HEK293 (cell line): ENCODE measurements around the gene DPH2.
A peak's percentile ranks its signal among the peaks of the same experiment; 100 is the strongest.

ENCODE experiments used
- EGR2 ChIP-seq: fragments of 450-650 bp; formaldehyde crosslinking; IDR thresholded peaks from 2 replicates; pipeline ENCODE4 v1.5.1; 2016; ENCODE audit warnings: low read depth, missing biosample characterization, missing genetic modification characterization
- GLIS2 ChIP-seq: fragments of 450-650 bp; formaldehyde crosslinking; IDR thresholded peaks from 2 replicates; pipeline ENCODE4 v1.5.1; 2016; ENCODE audit warnings: missing biosample characterization, missing genetic modification characterization
- SP3 ChIP-seq: fragments of 450-650 bp; formaldehyde crosslinking; IDR thresholded peaks from 2 replicates; pipeline ENCODE4 v1.5.1; 2016; ENCODE audit warnings: missing biosample characterization, missing genetic modification characterization
- WT1 ChIP-seq: fragments of 450-650 bp; formaldehyde crosslinking; IDR thresholded peaks from 2 replicates; pipeline ENCODE4 v1.5.1; 2016; ENCODE audit warnings: missing biosample characterization, missing genetic modification characterization
- ZBTB1 ChIP-seq: fragments of 450-650 bp; formaldehyde crosslinking; IDR thresholded peaks from 2 replicates; pipeline ENCODE4 v1.5.1; 2016; ENCODE audit warnings: missing biosample characterization, missing genetic modification characterization
- ZBTB11 ChIP-seq: fragments of 450-650 bp; formaldehyde crosslinking; conservative IDR thresholded peaks from 2 replicates; pipeline ENCODE4 v1.5.1; 2016; ENCODE audit warnings: low read depth, missing biosample characterization, missing genetic modification characterization
- ZBTB17 ChIP-seq: fragments of 450-650 bp; formaldehyde crosslinking; IDR thresholded peaks from 2 replicates; pipeline ENCODE4 v1.5.1; 2016; ENCODE audit warnings: missing biosample characterization, missing genetic modification characterization
- ZBTB20 ChIP-seq: fragments of 450-650 bp; formaldehyde crosslinking; IDR thresholded peaks from 2 replicates; pipeline ENCODE4 v1.5.1; 2016; ENCODE audit warnings: missing biosample characterization, missing genetic modification characterization
- ZBTB6 ChIP-seq: fragments of 450-650 bp; formaldehyde crosslinking; IDR thresholded peaks from 2 replicates; pipeline ENCODE4 v1.5.1; 2017; ENCODE audit warnings: missing biosample characterization, missing genetic modification characterization
- ZBTB8A ChIP-seq: fragments of 450-650 bp; formaldehyde crosslinking; IDR thresholded peaks from 2 replicates; pipeline ENCODE4 v1.5.1; 2016; ENCODE audit warnings: missing biosample characterization, missing genetic modification characterization
- ZNF132 ChIP-seq: fragments of 450-650 bp; formaldehyde crosslinking; IDR thresholded peaks from 2 replicates; pipeline ENCODE4 v1.5.1; 2017; ENCODE audit warnings: missing biosample characterization, missing genetic modification characterization, borderline replicate concordance
- ZNF18 ChIP-seq: fragments of 450-650 bp; formaldehyde crosslinking; IDR thresholded peaks from 2 replicates; pipeline ENCODE4 v1.5.1; 2016; ENCODE audit warnings: missing biosample characterization, missing genetic modification characterization
- ZNF221 ChIP-seq: fragments of 450-650 bp; formaldehyde crosslinking; IDR thresholded peaks from 2 replicates; pipeline ENCODE4 v1.5.1; 2017; ENCODE audit warnings: missing biosample characterization, missing genetic modification characterization, borderline replicate concordance
- ZNF341 ChIP-seq: fragments of 450-650 bp; formaldehyde crosslinking; IDR thresholded peaks from 2 replicates; pipeline ENCODE4; 2016; ENCODE audit warnings: low read depth, missing biosample characterization, missing genetic modification characterization
- ZNF398 ChIP-seq: fragments of 450-650 bp; formaldehyde crosslinking; IDR thresholded peaks from 2 replicates; pipeline ENCODE4 v1.5.1; 2017; ENCODE audit warnings: missing biosample characterization, missing genetic modification characterization
- ZNF426 ChIP-seq: fragments of 450-650 bp; formaldehyde crosslinking; IDR thresholded peaks from 2 replicates; pipeline ENCODE4 v1.5.1; 2017; ENCODE audit warnings: missing biosample characterization, missing genetic modification characterization, mild to moderate bottlenecking, inconsistent platforms, moderate library complexity
- ZNF449 ChIP-seq: fragments of 450-650 bp; formaldehyde crosslinking; IDR thresholded peaks from 2 replicates; pipeline ENCODE4 v1.5.1; 2017; ENCODE audit warnings: missing biosample characterization, mild to moderate bottlenecking, missing genetic modification characterization, moderate library complexity
- ZNF501 ChIP-seq: fragments of 450-650 bp; formaldehyde crosslinking; IDR thresholded peaks from 2 replicates; pipeline ENCODE4 v1.5.1; 2016; ENCODE audit warnings: missing biosample characterization, missing genetic modification characterization
- ZNF518A ChIP-seq: fragments of 450-650 bp; formaldehyde crosslinking; conservative IDR thresholded peaks from 2 replicates; pipeline ENCODE4 v1.5.1; 2016; ENCODE audit warnings: low read depth, missing biosample characterization, missing genetic modification characterization
- ZNF561 ChIP-seq: fragments of 450-650 bp; IDR thresholded peaks from 2 replicates; pipeline ENCODE4 v1.5.1; 2018; ENCODE audit warnings: missing biosample characterization, missing genetic modification characterization, borderline replicate concordance
- ZNF692 ChIP-seq: fragments of 450-650 bp; formaldehyde crosslinking; IDR thresholded peaks from 2 replicates; pipeline ENCODE4 v1.5.1; 2016; ENCODE audit warnings: missing biosample characterization, missing genetic modification characterization

The DPH2 gene

GRCh38 chr1:43974443-43975248 lies 4.8 kb downstream of the DPH2 start, which contains the start of gene ATP6V0B (continued):
- peak; percentile 77 for TF ChIP-seq ZNF501
- peak; percentile 99 for TF ChIP-seq ZBTB17 (tag by site-specific recombination)
- TF ChIP-seq ZNF398: 0 out of 2 replicates have a peak, but pooled peaks have one; percentile 20
- TF ChIP-seq ZNF221 (tag by site-specific recombination): no peak
- peak; percentile 62 for TF ChIP-seq ZNF561 (tag by site-specific recombination)
- TF ChIP-seq ZBTB8A (tag by site-specific recombination): peak; percentile 93
- TF ChIP-seq ZNF518A: peak; percentile 15; the same call in 1 of the 2 replicates
- peak; percentile 91 for TF ChIP-seq ZBTB11 (tag by site-specific recombination)
- TF ChIP-seq ZBTB6 (tag by site-specific recombination): peak; percentile 66; the same call in 1 of the 2 replicates
- TF ChIP-seq SP3: peak; percentile 76
- TF ChIP-seq ZNF132 (tag by site-specific recombination): no peak
- TF ChIP-seq ZNF341 (tag by site-specific recombination): peak; percentile 83
- peak; percentile 22; the same call in 1 of the 2 replicates for TF ChIP-seq ZNF449
- TF ChIP-seq ZBTB1 (tag by site-specific recombination): peak; percentile 85
- TF ChIP-seq ZBTB20: peak; percentile 82
- TF ChIP-seq EGR2 (tag by site-specific recombination): peak; percentile 51; the same call in 1 of the 2 replicates
- TF ChIP-seq ZNF426 (tag by site-specific recombination): no peak
- peak; percentile 13; the same call in 1 of the 2 replicates for TF ChIP-seq WT1
- no peak for TF ChIP-seq ZNF18
- peak; percentile 87 for TF ChIP-seq GLIS2 (tag by site-specific recombination)
- TF ChIP-seq ZNF692 (tag by site-specific recombination): peak; percentile 46; the same call in 1 of the 2 replicates
